ENCODE data around the gene PTPRE. TPM values are rescaled to one million over a fixed set of nuclear protein-coding genes. Genes with fewer than 3 reads are reported as not detected.

PTPRE gene
- total and polyA plus RNA-seq, 10 of the 15 experiments (the other 5 are each of a cell fraction or from before 2014, with no cell fraction given): 2.9 to 7.6 (median 5.8) TPM

GRCh38 chr10:128058750-128059134, 151.8 kb downstream of the PTPRE start:
- no TSS peak for BruUV-seq (replicated peaks)
- H2AFZ ChIP-seq (ENCODE audit: control insufficient read depth, low read depth, low read length): no peak overlapping the region
- ATAC-seq: no peak
- H3K4me2 ChIP-seq (ENCODE audit: control insufficient read depth, insufficient read depth): no peak overlapping the region
- H3K27me3 ChIP-seq (replicated peaks in 1 of 2; ENCODE audit: control insufficient read depth in 2 of 2, insufficient read depth in 2 of 2, low read length in 1 of 2): no peaks in the 10 kb centered on the region
- in situ Hi-C loops (cut with MboI): no loop called here
- H3K9ac ChIP-seq (ENCODE audit: control insufficient read depth, insufficient read depth, low read length): no peak overlapping the region
- TF ChIP-seq NR2C1 (IDR thresholded peaks at IDR 0.05) (peak; percentile 68), CREM (IDR thresholded peaks at IDR 0.05; ENCODE audit: low read depth) (no peak), IKZF1 (conservative IDR thresholded peaks at IDR 0.05) (no peak), NR2F1 (conservative IDR thresholded peaks at IDR 0.05) (peak; percentile 47; the same call in 1 of the 2 replicates), ATF7 (IDR thresholded peaks at IDR 0.05; ENCODE audit: low read depth) (no peak), POLR2A (IDR thresholded peaks at IDR 0.05; ENCODE audit: low read depth, low read length) (no peak)
- ChIA-PET SMC1A (ENCODE audit: uncharacterized antibody, unreplicated experiment) (interaction anchor here (1.1 to 1.6 kb wide), 3 partner anchors 11 to 23 kb away, joined by 4 to 8 read pairs (median 7); no protein-coding TSS in a partner anchor), CTCF (interaction anchor here (0.8 to 1.9 kb wide), 4 partner anchors 10 to 23 kb away, joined by 5 to 12 read pairs (median 6); no protein-coding TSS in a partner anchor), RAD21 (ENCODE audit: unreplicated experiment) (interaction anchor here (1.1 to 1.8 kb wide), 4 partner anchors 11 to 43 kb away, joined by 3 to 8 read pairs (median 6); no protein-coding TSS in a partner anchor), POLR2A (interaction anchor here (0.7 to 10.2 kb wide), 2 partner anchors 9 to 15 kb away, joined by 3 to 117 read pairs; no protein-coding TSS in a partner anchor)
- H4K20me1 ChIP-seq (ENCODE audit: control insufficient read depth, insufficient read depth): no peaks in the 10 kb centered on the region
- H3K79me2 ChIP-seq (ENCODE audit: control insufficient read depth, insufficient read depth, low read length): no peaks in the 10 kb centered on the region
- no peak for DNase-seq (ENCODE audit: low read depth, low spot score)
- no peak overlapping the region for H3K4me3 ChIP-seq
- peaks cover 0 to 8% of the 10 kb centered on the region in 2 experiments; a peak in 3 of 4 replicates for H3K36me3 ChIP-seq (ENCODE audit: control insufficient read depth in 2 of 2, insufficient read depth in 2 of 2, low read length in 1 of 2)
- no peaks in the 10 kb centered on the region for H3K9me3 ChIP-seq (replicated peaks; ENCODE audit: control insufficient read depth, insufficient read depth, low read length)
- H3K4me1 ChIP-seq (ENCODE audit: control insufficient read depth, insufficient read depth, low read length): peaks cover 18% of the 10 kb centered on the region
- no peak for FAIRE-seq
- no peak overlapping the region for H3K27ac ChIP-seq (ENCODE audit: control insufficient read depth, insufficient read depth)
- intact Hi-C loops (cut with micrococcal nuclease; ENCODE audit: unreplicated experiment): no loop called here

GRCh38 chr10:128059266-128059981, 152.5 kb downstream of the PTPRE start:
- H2AFZ ChIP-seq (ENCODE audit: control insufficient read depth, low read depth, low read length): no peak overlapping the region
- no peaks in the 10 kb centered on the region for H3K79me2 ChIP-seq (ENCODE audit: control insufficient read depth, insufficient read depth, low read length)
- ChIA-PET SMC1A (ENCODE audit: uncharacterized antibody, unreplicated experiment) (interaction anchor here (0.6 to 1.6 kb wide), 4 partner anchors 12 to 332 kb away, joined by 3 to 8 read pairs (median 6); no protein-coding TSS in a partner anchor), CTCF (interaction anchor here (0.8 to 1.9 kb wide), 4 partner anchors 10 to 24 kb away, joined by 5 to 12 read pairs (median 6); no protein-coding TSS in a partner anchor), POLR2A (interaction anchor here (0.7 to 10.2 kb wide), 2 partner anchors 10 to 16 kb away, joined by 3 to 117 read pairs; no protein-coding TSS in a partner anchor), RAD21 (ENCODE audit: unreplicated experiment) (interaction anchor here (1.1 to 1.8 kb wide), 4 partner anchors 10 to 44 kb away, joined by 3 to 8 read pairs (median 6); no protein-coding TSS in a partner anchor)
- no peaks in the 10 kb centered on the region for H3K9me3 ChIP-seq (replicated peaks; ENCODE audit: control insufficient read depth, insufficient read depth, low read length)
- no peak overlapping the region for H3K4me3 ChIP-seq
- intact Hi-C loops (cut with micrococcal nuclease; ENCODE audit: unreplicated experiment): no loop called here
- no peaks in the 10 kb centered on the region for H3K27me3 ChIP-seq (replicated peaks in 1 of 2; ENCODE audit: control insufficient read depth in 2 of 2, insufficient read depth in 2 of 2, low read length in 1 of 2)
- H3K4me2 ChIP-seq (ENCODE audit: control insufficient read depth, insufficient read depth): no peak overlapping the region
- H3K4me1 ChIP-seq (ENCODE audit: control insufficient read depth, insufficient read depth, low read length): peaks cover 25% of the 10 kb centered on the region
- H4K20me1 ChIP-seq (ENCODE audit: control insufficient read depth, insufficient read depth): no peaks in the 10 kb centered on the region
- no peak for FAIRE-seq
- no peak overlapping the region for H3K27ac ChIP-seq (ENCODE audit: control insufficient read depth, insufficient read depth)
- WGBS (ENCODE audit: insufficient coverage, insufficient replicate concordance, low lambda C conversion rate, missing lambda C conversion rate): 84% methylated on average over 15 of the region's 15 CpGs
- no peak for DNase-seq (ENCODE audit: low read depth, low spot score)
- peaks cover 0 to 8% of the 10 kb centered on the region in 2 experiments; a peak in 3 of 4 replicates for H3K36me3 ChIP-seq (ENCODE audit: control insufficient read depth in 2 of 2, insufficient read depth in 2 of 2, low read length in 1 of 2)
- H3K9ac ChIP-seq (ENCODE audit: control insufficient read depth, insufficient read depth, low read length): no peak overlapping the region
- ATAC-seq: no peak
- BruUV-seq (replicated peaks): no TSS peak
- in situ Hi-C loops (cut with MboI): no loop called here
- TF ChIP-seq ZNF622 (IDR thresholded peaks at IDR 0.05): no peak
- TF ChIP-seq BCL3 (IDR thresholded peaks at IDR 0.05; ENCODE audit: borderline replicate concordance, insufficient read depth, low read depth, low read length, poor library complexity, severe bottlenecking): no peak
- no peak for TF ChIP-seq ZSCAN29 (IDR thresholded peaks at IDR 0.05)
- no peak for TF ChIP-seq SREBF1 (IDR thresholded peaks at IDR 0.05; ENCODE audit: low read length)
- TF ChIP-seq MTA2 (IDR thresholded peaks at IDR 0.05; ENCODE audit: low read depth): no peak
- TF ChIP-seq RAD21 (IDR thresholded peaks at IDR 0.05; ENCODE audit: insufficient read depth, low read depth, low read length): no peak
- no peak for TF ChIP-seq PML (IDR thresholded peaks at IDR 0.05; ENCODE audit: low read length)
- no peak for TF ChIP-seq ZNF274 (IDR thresholded peaks at IDR 0.05; ENCODE audit: insufficient read depth, insufficient read length)
- no peak for TF ChIP-seq RCOR1 (conservative IDR thresholded peaks at IDR 0.05; ENCODE audit: low read depth, low read length)
- TF ChIP-seq RFX5 (IDR thresholded peaks at IDR 0.05; ENCODE audit: low read depth, low read length): no peak
- TF ChIP-seq POLR2A (IDR thresholded peaks at IDR 0.05; ENCODE audit: low read depth, low read length): no peak
- no peak for TF ChIP-seq KLF5 (IDR thresholded peaks at IDR 0.05; ENCODE audit: partially characterized antibody)
- TF ChIP-seq RUNX3 (IDR thresholded peaks at IDR 0.05; ENCODE audit: low read length): no peak
- TF ChIP-seq BCL11A (IDR thresholded peaks at IDR 0.05; ENCODE audit: low read depth, low read length): no peak
